Activated CD8-positive, alpha-beta memory T cell treated with anti-CD3 and anti-CD28 coated beads for 48 hours (primary cell): ENCODE measurements around the gene ICA1.
"Not testable (repeated sequence)": the region's sequence is repeated elsewhere in the genome, so short reads cannot be mapped to it uniquely, and the experiment has no call there.

Source experiments
- DNase-seq, 3 experiments: peaks; one replicate each; pipeline ENCODE4 v3.0.0-alpha.2; 2020; ENCODE audit warnings: low read depth in 2 of 3, low spot score in 2 of 3

Gene ICA1

DNA sequence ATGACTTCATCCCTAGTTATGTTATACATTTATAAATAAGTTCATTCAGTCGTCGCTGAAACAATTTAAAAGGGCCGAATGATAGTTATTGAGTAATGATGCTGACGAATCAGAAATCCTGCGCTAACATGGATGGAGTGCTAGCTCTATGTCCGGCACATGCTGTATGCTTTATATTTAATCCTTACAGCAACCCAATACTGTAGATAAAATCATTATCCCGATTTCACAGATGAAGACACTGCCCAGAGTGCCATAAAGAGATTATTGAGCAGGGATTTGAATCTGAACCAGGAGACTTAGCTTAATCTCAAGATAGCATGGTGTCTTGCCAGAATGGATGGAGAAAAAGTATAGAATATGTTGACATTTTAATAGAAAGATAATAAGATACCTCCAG lies 1.1 kb upstream of the ICA1 start:
- no peak for DNase-seq

DNA sequence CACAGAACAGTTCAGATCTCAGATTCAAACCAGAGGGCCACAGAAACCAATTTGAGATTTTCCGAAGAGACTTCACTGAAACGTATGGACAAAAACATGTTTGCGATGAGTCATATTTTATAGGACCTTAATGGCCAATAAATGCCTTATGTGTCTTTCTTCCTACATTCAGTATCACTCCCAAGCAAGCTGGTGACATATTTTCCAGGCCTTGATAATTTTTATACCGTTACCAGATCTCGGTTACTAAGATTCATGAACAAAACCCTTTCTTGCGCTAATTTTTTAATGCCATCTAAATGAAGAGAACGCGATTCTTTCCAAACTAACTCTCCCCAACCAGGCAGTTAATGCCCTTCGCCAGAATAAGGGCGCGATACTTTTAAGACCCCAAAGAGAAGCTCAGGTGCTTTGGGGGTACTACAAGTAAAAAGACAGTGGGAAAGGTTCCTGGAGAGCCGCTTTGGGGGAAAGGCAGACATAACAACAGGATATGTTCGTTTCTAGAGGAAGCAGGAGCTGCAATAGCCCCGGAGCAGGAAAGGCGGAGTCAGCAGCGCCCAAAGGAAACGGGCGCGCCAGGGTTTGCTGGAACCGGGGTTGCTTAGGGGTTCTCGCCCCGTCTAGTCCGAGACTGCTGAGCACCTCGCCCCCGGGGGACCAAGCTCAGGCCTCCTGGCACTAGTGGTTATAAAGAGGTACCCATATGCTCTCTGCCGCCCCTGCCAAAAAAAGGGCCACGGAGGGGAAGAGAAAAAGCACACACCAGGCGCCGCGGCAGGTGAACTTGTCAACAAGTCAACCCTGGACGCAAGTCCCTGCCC lies 884 bp downstream of the ICA1 start:
- DNase-seq = peak in 2 of 3 experiments; percentile 4 to 10

DNA sequence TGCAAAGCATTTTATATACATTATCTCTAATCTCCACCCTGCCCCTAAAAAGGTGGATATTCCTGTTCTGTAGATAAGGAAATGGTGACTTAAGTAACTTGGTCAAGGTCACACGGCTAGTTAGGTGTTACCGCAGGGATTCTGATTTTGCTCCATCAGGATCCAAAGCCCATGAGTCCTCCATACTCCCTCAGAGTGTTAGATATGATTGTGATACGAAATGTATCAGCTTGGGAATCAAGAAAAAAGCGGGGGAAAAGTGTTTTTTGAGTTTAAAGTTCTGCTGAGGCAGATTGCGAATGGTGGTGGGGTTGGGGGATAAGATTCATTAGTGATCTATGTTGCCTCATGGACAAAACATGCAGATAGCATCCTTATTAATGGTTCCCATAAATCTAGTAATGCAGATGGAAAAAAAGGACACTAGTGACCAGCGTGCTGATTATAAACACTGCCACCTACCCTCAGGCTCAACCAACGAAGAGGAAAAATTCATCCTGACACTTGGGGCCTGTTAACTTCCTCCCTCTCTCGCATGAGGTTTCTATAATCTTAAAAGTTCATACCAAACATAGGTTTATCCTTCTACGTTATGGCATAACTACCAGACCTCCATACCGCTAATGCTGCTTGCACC lies 2.3 kb downstream of the ICA1 start:
- DNase-seq = no peak

DNA sequence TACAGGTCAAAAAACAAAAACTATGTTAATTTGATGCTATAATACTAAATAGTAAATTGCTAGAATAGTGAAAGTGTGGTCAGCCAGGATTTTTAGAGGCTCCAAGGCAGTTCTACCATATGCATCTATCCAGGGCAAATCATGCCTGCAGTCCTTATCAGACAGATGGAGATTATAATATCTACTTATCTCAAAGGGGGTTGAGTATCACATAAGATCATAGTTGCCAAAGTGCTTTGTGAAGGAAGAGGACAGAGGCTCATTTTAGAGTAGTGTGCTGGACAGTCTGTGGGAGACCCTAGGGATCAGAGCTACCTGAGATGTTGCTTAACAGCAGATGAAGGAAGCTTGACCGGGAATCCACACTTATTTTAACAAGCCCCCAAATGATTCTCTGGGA lies 3.2 kb downstream of the ICA1 start:
- DNase-seq = no peak

DNA sequence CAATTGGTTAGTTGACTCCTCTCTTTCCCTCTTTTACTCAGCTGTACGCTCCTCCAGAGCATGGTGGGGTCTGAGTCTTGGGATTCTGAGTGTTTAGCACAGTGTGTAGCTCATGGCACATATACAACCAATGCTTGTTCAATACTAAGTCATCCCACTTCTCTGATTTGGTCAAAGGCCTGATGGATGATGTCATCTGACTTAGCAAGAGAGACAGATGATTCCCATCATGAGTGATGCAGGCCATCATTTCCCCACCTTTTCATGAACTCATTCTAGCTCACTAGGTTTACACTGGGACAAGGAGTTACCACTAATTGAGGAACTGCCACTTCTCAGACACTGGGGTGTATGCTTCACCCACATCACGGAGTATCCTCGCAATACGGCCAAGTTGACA lies 3.8 kb downstream of the ICA1 start:
- no peak for DNase-seq

DNA sequence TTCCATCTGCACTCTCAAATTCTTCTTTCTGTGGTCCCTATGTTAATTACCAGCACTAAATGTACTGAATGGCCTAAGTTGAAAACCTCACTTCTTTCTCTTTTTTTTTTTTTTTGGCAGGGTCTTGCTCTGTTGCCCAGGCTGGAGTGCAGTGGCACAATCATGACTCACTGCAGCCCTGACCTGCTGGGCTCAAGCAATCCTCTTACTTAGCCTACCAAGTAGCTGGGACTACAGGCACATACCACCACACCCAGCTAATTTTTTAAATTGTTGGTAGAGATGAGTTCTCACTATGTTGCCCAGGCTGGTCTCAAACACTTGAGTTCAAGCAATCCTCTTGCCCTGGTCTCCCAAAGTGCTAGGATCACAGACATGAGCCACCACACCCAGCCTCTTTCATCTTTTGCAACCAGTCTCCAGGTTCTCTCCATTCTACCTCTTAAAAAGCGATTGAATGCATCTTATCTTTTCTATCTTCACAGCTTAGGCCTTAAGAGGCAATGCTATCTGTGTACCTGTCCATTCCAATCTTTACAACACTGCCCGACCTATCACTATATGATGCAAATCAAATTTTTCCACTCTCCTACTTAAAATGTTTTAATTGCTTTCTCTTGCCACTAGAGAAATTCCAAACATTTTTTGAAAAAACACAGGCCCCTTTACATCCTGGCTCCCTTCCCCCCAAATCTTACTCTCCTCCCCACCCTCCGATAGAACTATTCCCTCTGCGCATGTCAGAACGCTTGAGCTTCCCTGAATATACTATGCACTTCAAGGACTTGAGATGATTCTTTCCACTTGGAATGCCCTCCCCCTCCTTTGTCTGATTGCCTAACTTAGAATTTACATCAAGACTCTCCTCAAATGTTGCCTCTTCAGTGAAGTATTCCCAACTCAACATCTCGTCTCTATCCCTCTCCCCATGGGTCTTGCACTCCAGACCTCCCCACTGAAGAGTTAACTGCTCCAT lies 6.0 kb downstream of the ICA1 start:
- DNase-seq = no peak

DNA sequence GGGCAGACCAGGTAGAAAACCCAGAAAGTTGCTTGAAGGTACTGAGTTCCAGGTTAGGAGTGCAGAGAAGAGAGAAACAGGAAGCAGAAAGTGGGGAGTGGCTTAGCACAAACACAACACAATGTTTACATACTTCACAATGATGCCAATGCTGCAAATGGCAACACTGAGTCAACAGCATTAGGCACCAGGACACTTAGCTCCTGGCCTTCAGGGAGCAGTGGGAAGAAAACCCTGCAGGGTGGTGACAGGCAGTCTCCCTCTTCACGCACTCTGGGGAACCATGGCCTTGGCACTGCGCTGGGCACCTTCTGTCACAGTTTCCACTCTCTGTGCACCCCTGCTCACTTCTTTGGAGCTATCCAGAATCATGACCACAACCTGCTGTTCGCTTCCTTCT lies 7.3 kb downstream of the ICA1 start:
- DNase-seq = no peak

DNA sequence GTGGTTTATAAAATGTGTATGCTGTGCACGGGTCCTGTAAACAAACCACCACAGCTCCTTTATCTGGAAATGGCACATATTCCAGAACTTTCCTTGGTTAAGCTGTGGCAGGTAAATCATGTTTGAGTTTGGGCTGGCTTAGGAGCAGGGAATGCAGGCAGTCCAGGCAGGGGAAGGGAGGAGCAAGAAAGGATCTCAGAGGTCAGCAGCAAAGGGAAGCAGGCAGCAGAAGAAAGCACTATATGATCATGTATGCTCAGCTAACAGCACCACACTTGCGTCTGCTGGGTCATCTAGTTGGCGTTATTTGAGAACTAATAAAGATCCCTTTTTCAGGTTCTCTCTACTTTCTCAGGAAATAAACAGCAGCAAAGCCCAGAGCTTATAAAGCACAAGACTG lies 7.8 kb downstream of the ICA1 start:
- DNase-seq = no peak

DNA sequence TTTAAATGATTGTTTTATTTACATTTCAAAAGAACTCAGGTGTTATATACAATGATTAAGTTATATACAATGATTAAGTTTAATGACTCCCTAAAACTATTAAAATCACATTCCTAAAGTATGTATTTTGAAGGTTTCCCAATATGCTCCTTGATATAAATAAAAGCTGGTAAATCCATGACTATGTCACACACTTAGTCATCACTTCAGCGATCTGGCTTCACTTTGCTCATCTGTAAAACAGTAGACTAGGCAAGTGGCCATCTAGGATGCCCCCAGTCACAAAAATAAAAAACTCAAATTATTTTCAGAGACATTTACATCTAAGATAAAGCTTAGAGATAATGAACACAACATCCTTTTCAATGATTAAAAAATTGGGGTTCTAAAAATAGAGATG lies 10.8 kb downstream of the ICA1 start:
- no peak for DNase-seq

DNA sequence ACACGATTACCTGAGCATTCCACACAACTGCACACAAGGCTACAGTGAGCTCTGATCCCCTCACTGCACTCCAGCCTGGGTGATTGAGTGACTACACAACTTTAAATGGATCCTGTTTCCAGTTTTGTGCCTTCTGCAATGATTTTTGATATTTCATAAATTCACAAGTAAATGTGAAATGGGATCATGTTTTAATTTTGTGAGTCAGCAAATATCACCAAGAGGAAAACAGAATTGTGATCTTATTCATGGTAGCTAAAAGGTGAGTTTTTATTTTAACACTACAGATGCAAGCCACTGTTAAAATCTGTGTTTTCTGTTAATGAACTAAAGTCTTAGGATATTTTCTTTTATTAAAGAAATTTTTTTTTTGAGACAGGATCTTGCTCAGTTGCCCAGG lies 11.4 kb downstream of the ICA1 start:
- DNase-seq = no peak

DNA sequence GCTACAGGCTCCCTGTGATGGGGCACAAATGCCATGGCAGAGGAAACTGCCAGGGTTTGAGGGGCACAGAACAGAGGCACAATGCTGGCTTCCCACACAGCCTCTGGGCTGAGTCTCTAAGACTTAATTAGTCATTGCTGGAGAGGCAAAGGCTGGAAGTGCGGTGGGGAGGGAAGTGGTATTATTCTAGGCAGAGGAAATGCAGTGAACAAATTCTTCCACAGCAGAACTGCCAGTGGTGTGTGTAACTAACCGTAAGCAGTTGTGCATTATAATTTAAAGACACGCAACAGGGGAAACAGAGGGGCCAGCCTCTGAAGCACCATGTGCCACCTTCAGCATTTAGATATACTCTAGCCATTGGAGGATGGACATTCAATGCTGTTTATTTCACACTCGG lies 12.8 kb downstream of the ICA1 start:
- DNase-seq = no peak

DNA sequence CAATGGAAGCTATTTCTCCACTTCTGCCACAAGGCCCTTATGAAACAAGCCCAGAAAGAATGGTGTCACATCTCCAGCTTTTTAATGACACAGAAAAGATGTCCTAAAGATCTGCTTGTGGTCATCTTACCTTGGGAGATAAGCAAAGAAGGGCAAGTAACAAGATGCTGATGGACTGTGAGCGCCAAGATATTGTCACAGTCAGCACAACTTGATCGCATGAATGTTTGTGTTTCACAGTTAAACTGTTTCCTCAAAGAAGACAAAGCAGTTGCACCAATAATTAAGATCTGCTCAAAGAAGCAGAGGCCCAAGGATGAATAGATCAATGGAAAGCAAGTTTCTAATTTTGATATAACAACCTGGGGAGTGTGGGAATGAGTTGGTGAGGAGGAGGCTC lies 15.9 kb downstream of the ICA1 start:
- no peak for DNase-seq

DNA sequence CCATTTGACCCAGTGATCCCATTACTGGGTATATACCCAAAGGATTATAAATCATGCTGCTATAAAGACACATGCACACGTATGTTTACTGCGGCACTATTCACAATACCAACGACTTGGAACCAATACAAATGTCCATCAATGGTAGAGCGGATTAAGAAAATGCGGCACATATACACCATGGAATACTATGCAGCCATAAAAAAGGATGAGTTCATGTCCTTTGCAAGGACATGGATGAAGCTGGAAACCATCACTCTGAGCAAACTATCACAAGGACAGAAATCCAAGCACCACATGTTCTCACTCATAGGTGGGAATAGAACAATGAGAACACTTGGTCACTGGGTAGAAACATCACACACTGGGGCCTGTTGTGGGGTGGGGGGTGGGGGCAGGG lies 16.9 kb downstream of the ICA1 start:
- not testable (repeated sequence) for DNase-seq

DNA sequence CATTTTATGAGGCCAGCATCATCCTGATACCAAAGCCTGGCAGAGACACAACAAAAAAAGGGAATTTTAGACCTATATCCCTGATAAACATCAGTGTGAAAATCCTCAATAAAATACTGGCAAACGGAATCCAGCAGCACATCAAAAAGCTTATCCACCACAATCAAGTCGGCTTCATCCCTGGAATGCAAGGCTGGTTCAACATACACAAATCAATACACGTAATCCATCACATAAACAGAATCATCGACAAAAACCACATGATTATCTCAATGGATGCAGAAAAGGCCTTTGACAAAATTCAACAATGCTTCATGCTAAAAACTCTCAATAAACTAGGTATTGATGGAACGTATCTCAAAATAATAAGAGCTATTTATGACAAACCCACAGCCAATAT lies 18.9 kb downstream of the ICA1 start:
- DNase-seq = not testable (repeated sequence)

DNA sequence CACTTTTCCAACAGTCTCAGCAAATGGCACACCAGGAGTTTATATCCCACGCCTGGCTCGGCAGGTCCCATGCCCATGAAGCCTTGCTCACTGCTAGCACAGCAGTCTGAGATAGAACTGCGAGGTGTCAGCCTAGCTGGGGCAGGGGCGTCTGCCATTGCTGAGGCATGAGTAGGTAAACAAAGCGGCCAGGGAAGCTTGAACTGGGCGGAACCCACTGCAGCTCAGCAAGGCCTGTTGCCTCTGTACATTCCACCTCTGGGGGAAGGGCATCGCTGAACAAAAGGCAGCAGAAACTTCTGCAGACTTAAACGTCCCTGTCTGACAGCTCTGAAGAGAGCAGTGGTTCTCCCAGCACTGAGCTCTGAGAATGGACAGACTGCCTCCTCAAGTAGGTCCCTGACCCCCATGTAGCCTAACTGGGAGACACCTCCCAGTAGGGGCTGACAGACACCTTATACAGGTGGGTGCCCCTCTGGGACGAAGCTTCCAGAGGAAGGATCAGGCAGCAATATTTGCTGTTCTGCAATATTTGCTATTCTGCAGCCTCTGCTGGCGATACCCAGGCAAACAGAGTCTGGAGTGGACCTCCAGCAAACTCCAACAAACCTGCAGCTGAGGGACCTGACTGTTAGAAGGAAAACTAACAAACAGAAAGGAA lies 22.1 kb downstream of the ICA1 start:
- not testable (repeated sequence) for DNase-seq

DNA sequence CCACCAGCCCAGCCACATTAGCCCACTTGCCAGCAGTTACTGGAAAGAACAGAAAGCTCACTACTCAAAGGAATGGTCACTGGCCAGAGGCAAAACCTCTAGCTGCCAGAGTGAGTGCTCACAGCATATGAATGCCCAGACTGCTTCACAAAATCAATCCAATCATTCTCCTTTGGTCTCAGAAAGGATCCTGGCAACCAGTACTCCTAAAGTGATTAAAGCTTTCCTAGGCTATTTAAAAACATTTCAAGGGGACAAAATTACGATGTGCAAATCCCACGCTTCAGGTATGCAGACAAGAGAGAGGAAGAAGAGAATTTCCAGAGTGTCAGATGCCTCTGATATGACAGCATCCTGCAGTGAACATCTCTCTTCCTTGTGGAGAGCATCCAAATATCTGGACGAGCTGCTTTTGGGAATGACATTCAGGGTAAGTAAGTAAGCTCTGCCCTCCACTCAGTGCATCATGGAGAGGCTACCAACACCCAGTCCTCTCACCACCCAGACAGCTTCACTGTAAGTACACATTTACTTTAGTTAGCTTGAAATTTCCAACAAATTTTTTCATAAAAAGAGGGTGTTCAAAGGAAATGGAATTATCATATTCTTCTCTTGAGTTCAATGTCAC lies 25.1 kb downstream of the ICA1 start:
- no peak for DNase-seq

DNA sequence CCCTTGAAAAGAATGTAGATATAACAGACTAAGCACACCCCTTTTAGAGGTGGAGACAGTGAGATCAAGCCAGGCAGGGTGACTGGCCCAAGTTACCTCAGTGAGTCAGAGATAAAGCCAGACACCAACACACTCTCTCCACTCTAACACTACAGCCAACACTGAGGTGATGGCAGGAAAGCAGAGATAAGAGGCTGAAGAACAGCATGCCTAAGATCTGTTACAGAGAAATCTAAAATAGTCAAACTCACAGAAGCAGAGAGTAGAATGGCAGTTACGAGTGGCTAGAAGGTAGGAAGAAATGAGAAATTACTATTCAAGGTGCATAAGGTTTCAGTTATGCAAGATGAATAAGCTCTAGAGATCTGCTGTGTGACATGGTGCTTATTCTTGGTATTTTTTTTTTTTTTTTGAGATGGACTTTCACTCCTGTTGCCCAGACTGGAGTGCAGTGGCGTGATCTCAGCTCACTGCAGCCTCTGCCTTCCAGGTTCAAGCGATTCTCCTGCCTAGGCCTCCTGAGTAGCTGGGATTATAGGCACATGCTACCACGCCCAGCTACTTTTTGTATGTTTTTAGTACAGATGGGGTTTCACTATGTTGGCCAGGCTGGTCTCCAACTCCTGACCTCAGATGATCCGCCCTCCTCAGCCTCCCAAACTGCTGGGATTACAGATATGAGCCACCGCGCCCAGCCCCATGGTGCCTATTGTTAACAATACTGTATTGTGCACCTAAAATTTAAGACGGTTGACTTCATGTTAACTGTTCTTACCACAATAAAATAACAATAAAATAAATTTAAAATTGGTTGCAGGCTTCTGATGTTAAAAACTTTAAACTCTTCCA lies 28.7 kb downstream of the ICA1 start:
- DNase-seq = no peak

DNA sequence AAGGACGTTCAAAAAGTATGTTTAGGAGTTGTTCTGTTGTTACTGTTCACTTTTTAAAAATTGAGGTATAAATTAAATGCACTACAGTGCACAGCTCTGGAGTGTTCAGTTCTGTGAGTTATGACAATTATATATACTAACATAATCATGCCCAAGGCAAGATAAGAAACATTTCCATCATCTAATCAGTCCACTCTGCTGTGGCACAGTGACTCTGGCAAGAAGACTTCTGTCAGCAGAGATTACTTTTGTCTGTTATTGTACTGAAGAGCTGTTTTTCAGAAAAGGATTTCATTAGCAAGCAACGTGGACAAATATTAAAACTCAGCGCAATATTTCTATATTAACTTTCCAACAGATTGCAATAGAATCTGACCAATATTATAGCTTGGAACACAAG lies 32.0 kb downstream of the ICA1 start:
- no peak for DNase-seq

DNA sequence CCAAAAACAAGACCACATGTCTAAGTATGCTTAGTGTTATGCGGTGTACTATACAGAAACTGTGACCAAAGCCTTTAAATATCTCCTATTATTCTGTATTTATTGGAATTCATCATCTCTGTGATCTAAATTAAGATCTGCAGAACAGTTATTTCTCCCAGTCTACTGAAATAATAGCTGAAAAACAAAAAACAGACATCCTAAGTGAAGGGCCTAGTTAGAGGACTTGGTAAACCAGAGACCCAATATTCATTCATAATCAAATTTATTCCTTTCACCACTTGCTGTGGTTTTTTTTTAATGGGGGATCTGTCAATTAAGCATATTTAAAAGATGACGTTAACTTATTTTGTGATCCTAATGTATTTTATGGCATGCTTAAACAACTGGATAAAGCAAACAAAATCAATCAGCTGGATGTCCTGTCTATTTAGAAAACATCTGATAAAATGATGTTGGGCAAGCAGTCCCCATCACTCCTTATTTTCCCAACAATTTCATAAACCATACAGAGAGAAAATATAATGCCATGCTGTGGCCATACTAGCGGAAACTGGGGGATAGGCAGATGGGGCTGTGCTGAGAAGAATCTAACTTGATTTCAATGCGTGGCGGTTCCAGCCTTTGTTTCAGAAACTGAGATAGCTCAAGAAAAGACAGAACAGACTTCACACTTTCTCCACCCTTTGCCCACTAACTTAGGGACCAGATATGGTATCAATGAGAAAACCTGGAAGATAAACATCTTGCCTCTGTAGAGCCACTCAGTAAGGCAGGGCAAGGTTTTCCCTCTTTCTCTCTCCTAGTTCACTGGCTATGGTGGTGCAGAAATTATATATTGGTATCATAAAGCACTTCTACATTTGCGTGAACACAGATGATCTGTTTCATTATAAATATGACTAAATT lies 32.9 kb downstream of the ICA1 start:
- DNase-seq = no peak
